Brain (organoid and tissue), 1 donor: ENCODE results near the gene CRISP3. TPM values are rescaled to one million over a fixed set of nuclear protein-coding genes. Genes with fewer than 3 reads are reported as not detected.

ENCODE experiments used
- polyA plus RNA-seq: library from polyadenylated mRNA; stranded (reverse); fragments of 350-450 nt; fragmentation: Illumina TruSeq; extraction: RNeasy Lipid Tissue Mini Kit (QIAGEN cat#74804); gene quantifications from one replicate; pipeline ENCODE4 v1.2.3, GENCODE V29; 2015; ENCODE audit warnings: low read depth, low replicate concordance; ENCODE audit not compliant: insufficient read depth

Gene CRISP3
- polyA plus RNA-seq, 1 donor from 2014 or later = not detected

Other genes starting within 250 kb of the CRISP3 start
- gene GLYATL3, start 244.5 kb downstream of the CRISP3 start, polyA plus RNA-seq = not detected
- gene C6orf141, start 193.7 kb downstream of the CRISP3 start, polyA plus RNA-seq = not detected
- gene RHAG, start 107.5 kb downstream of the CRISP3 start, polyA plus RNA-seq = not detected
- not detected for gene CRISP2, start 30.8 kb downstream of the CRISP3 start, polyA plus RNA-seq
- not detected for gene PGK2, start 42.9 kb upstream of the CRISP3 start, polyA plus RNA-seq
- gene CRISP1, start 122.1 kb upstream of the CRISP3 start, polyA plus RNA-seq = not detected
- gene DEFB114, start 219.8 kb upstream of the CRISP3 start, polyA plus RNA-seq = not detected
- not detected for gene DEFB113, start 225.2 kb upstream of the CRISP3 start, polyA plus RNA-seq